Endothelial cell (in vitro differentiated cells): ENCODE results near the gene ARHGEF3. TPM values are rescaled to one million over a fixed set of nuclear protein-coding genes. Genes with fewer than 3 reads are reported as not detected.

Experiments
- DNase-seq: peaks from one replicate; pipeline ENCODE4 v3.0.0; 2021; ENCODE audit warnings: low spot score
- H3K27ac Mint-ChIP-seq: one replicate; pipeline ENCODE4 v1.8.0; 2021; ENCODE audit warnings: mixed read lengths, inconsistent platforms; ENCODE audit not compliant: unreplicated experiment
- H3K27me3 Mint-ChIP-seq: one replicate; pipeline ENCODE4 v1.8.0; 2021; ENCODE audit warnings: mild to moderate bottlenecking, moderate library complexity, mixed read lengths, inconsistent platforms; ENCODE audit not compliant: unreplicated experiment
- H3K36me3 Mint-ChIP-seq: one replicate; pipeline ENCODE4 v1.8.0; 2021; ENCODE audit warnings: mild to moderate bottlenecking, low read depth, mixed read lengths, inconsistent platforms; ENCODE audit not compliant: unreplicated experiment
- H3K4me1 Mint-ChIP-seq: one replicate; pipeline ENCODE4 v1.8.0; 2021; ENCODE audit warnings: mild to moderate bottlenecking, mixed read lengths, inconsistent platforms; ENCODE audit not compliant: unreplicated experiment
- H3K4me3 Mint-ChIP-seq: one replicate; pipeline ENCODE4 v1.8.0; 2021; ENCODE audit warnings: mild to moderate bottlenecking, mixed read lengths, inconsistent platforms; ENCODE audit not compliant: unreplicated experiment
- H3K9me3 Mint-ChIP-seq: one replicate; pipeline ENCODE4 v1.8.0; 2021; ENCODE audit warnings: mixed read lengths, inconsistent platforms; ENCODE audit not compliant: unreplicated experiment
- CTCF ChIP-seq: fragments of 200-600 bp; sonication (generic); IDR thresholded peaks from one replicate; pipeline ENCODE4 v1.5.0; 2021; ENCODE audit warnings: antibody characterized with exemption; ENCODE audit not compliant: unreplicated experiment
- long read RNA-seq: library from polyadenylated mRNA; unstranded; transcript quantifications from one replicate; pipeline ENCODE4 v2.0.0, GENCODE V29; 2020; ENCODE audit not compliant: unreplicated experiment
- total RNA-seq: library from RNA; stranded (reverse); fragmentation: NEBNext Ultra II Directional; extraction: Animal tissue kit (Norgen Biotek cat#: 25700); gene quantifications from one replicate; pipeline ENCODE4 v1.2.1, GENCODE V29; 2021; ENCODE audit not compliant: unreplicated experiment

The ARHGEF3 gene, protein sequence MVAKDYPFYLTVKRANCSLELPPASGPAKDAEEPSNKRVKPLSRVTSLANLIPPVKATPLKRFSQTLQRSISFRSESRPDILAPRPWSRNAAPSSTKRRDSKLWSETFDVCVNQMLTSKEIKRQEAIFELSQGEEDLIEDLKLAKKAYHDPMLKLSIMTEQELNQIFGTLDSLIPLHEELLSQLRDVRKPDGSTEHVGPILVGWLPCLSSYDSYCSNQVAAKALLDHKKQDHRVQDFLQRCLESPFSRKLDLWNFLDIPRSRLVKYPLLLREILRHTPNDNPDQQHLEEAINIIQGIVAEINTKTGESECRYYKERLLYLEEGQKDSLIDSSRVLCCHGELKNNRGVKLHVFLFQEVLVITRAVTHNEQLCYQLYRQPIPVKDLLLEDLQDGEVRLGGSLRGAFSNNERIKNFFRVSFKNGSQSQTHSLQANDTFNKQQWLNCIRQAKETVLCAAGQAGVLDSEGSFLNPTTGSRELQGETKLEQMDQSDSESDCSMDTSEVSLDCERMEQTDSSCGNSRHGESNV
- total RNA-seq, result 4.0 TPM
- long read RNA-seq, partial matches to known transcripts, result 0 of 4 reads
- long read RNA-seq, other reads (novel, unspliced or antisense), result 0 of 4 reads

- no peaks in the 10 kb centered on the region for H3K36me3 Mint-ChIP-seq
- peak; percentile 18 for TF ChIP-seq CTCF
Observed at GRCh38 chr3:56801662-56802377, at the start of gene ARHGEF3. ARHGEF3 (minus strand) TSS chr3:56801949; CDS start chr3:56801798, 151 bp downstream.

GRCh38 chr3:56849698-56850097, 47.9 kb upstream of the ARHGEF3 start:
- no peak for TF ChIP-seq CTCF
- no peaks in the 10 kb centered on the region for H3K9me3 Mint-ChIP-seq
- no peak overlapping the region for H3K4me3 Mint-ChIP-seq
- H3K4me1 Mint-ChIP-seq, result no peaks in the 10 kb centered on the region
- no peak for DNase-seq
- H3K27me3 Mint-ChIP-seq, result peaks cover 3% of the 10 kb centered on the region
- H3K27ac Mint-ChIP-seq, result no peak overlapping the region
- no peaks in the 10 kb centered on the region for H3K36me3 Mint-ChIP-seq

More at GRCh38 chr3:56801662-56802377, at the start of gene ARHGEF3:
- Mint-ChIP-seq H3K27me3 (peaks cover 3% of the 10 kb centered on the region), H3K4me1 (peaks cover 4% of the 10 kb centered on the region), H3K9me3 (no peaks in the 10 kb centered on the region), H3K4me3 (peak within 1 kb of the TSS; percentile 93), H3K27ac (peak within 1 kb of the TSS; percentile 1)
- peak; percentile 83 for DNase-seq

DNA sequence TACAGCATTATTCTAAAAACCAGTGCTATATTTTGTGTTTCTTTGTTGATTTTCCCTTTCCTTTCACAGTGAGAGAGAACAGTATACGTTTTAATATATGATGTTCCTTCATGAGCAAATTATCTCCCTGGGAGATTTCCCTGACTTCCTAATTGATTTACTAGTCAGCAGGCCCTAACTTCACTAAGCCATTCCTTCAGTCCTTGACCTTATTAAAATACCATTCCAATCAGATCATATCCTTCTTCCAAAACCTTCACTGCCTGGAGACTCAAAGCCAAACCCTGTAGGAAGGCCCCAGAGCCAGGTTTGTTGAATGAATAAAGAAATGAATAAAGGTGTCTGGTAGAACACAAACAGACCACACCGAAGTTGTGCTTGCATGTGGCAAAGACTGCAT, 43.8 kb upstream of the ARHGEF3 start:
- no peak for TF ChIP-seq CTCF
- DNase-seq, result no peak
- Mint-ChIP-seq H3K27me3 (peaks cover 3% of the 10 kb centered on the region), H3K4me3 (no peak overlapping the region), H3K9me3 (no peaks in the 10 kb centered on the region), H3K36me3 (no peaks in the 10 kb centered on the region), H3K4me1 (no peaks in the 10 kb centered on the region), H3K27ac (no peak overlapping the region)

DNA sequence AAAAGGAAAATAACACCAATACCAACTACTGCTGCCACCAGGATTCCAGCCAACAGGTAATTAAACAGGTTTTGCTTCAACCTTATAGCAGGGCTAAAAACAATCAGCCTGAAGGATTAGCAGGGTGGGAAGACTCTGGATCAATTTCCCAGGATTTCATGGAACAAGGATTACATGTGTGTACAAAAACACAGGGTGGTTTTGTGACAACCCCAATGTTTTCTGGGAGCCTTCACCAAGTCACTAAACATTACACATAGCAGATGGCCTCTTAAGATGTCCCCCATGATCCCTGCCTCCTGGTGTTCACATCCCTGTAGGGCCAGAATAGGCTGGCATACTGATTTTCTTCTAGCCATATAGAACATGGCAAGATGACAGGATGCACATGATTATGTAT, 42.8 kb upstream of the ARHGEF3 start:
- Mint-ChIP-seq H3K36me3 (no peaks in the 10 kb centered on the region), H3K27ac (no peak overlapping the region), H3K4me3 (no peak overlapping the region), H3K4me1 (peaks cover 4% of the 10 kb centered on the region), H3K9me3 (no peaks in the 10 kb centered on the region), H3K27me3 (peaks cover 3% of the 10 kb centered on the region)
- DNase-seq, result no peak
- no peak for TF ChIP-seq CTCF
